Loucy (cell line): Measurements from ENCODE around the gene DAP.

Experiments
- EZH2phosphoT487 ChIP-seq: fragments of 200-600 bp; IDR thresholded peaks from 2 replicates; pipeline ENCODE4 v1.6.1; 2018; ENCODE audit warnings: antibody characterized with exemption, mild to moderate bottlenecking, moderate library complexity, borderline replicate concordance
- TF ChIP-seq, protein P1 (sequence below): fragments of 200-600 bp; sonication (generic); conservative IDR thresholded peaks from 2 replicates; pipeline ENCODE4 v1.5.1; 2014; ENCODE audit warnings: mild to moderate bottlenecking, antibody characterized with exemption, low read length

DNA sequence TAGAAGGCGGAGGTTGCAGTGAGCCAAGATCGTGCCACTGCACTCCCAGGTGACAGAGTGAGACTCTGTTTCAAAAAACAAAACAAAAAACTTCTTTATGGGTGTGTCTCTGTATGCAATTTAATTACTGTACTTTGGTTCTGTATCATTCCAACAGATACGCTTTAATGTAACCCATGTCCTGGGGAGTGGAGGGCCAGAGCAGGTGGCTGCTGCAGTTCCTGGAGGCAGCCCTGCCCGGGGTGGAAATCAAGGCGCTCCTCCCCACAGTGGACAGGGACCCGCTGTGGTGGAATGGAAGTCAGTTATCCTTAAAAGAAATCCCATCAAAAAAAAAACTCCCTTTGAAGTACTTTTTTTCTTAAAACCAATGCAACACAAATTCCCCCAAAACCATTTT lies 1.9 kb downstream of the DAP start:
- TF ChIP-seq, protein P1, sequence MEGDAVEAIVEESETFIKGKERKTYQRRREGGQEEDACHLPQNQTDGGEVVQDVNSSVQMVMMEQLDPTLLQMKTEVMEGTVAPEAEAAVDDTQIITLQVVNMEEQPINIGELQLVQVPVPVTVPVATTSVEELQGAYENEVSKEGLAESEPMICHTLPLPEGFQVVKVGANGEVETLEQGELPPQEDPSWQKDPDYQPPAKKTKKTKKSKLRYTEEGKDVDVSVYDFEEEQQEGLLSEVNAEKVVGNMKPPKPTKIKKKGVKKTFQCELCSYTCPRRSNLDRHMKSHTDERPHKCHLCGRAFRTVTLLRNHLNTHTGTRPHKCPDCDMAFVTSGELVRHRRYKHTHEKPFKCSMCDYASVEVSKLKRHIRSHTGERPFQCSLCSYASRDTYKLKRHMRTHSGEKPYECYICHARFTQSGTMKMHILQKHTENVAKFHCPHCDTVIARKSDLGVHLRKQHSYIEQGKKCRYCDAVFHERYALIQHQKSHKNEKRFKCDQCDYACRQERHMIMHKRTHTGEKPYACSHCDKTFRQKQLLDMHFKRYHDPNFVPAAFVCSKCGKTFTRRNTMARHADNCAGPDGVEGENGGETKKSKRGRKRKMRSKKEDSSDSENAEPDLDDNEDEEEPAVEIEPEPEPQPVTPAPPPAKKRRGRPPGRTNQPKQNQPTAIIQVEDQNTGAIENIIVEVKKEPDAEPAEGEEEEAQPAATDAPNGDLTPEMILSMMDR = no peak
- no peak for TF ChIP-seq EZH2phosphoT487
